GM12801 (cell line): ENCODE results near the gene RAF1.

Source experiments
- CTCF ChIP-seq: IDR thresholded peaks from one replicate; pipeline ENCODE4 v1.5.1; 2011; ENCODE audit warnings: control low read depth; ENCODE audit not compliant: insufficient read length; ENCODE audit errors: extremely low read depth

RAF1 gene

GRCh38 chr3:12643724-12644123, 20.2 kb downstream of the RAF1 start:
- TF ChIP-seq CTCF = no peak

DNA sequence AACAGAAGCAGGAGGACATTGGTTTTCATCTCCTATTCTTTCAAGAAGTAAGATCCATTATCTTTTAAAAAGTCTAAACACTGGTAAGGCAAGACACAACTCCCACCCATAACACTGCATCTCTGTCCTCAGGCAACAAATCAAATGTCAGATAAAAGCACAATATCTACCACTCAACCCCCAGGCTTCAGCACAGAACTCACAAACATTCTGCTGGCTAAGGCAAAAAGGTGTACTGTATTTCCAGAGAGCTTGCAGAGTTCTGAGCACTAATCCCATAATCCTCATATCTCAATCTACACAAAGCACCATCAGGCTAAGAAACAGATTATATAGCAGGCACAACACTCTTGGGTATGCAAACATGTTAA, 20.9 kb downstream of the RAF1 start:
- TF ChIP-seq CTCF = no peak

DNA sequence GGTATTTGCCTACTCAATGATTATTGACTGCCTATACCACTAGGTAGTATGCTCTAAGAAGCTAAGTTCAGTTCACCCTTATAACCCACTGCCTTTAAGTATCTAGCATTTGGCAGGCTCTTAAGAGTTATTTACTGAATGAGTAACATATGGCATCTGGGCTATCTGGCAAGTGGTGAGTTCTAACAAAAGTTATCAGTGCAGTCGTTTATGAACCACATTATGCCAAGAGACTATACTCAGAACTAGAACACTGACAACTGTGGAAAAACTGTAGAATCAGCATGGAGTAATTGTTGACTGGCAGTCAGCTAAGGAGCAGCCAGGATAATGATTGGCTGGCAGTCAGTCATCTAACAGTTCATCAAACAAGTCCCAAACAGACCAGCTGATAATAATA, 25.8 kb downstream of the RAF1 start:
- TF ChIP-seq CTCF = no peak

GRCh38 chr3:12633108-12633507, 30.8 kb downstream of the RAF1 start:
- TF ChIP-seq CTCF = no peak

GRCh38 chr3:12632523-12632922, 31.4 kb downstream of the RAF1 start:
- no peak for TF ChIP-seq CTCF

- TF ChIP-seq CTCF = no peak
Measured at GRCh38 chr3:12630292-12630691, 33.6 kb downstream of the RAF1 start.

GRCh38 chr3:12629560-12629959, 34.4 kb downstream of the RAF1 start:
- no peak for TF ChIP-seq CTCF

DNA sequence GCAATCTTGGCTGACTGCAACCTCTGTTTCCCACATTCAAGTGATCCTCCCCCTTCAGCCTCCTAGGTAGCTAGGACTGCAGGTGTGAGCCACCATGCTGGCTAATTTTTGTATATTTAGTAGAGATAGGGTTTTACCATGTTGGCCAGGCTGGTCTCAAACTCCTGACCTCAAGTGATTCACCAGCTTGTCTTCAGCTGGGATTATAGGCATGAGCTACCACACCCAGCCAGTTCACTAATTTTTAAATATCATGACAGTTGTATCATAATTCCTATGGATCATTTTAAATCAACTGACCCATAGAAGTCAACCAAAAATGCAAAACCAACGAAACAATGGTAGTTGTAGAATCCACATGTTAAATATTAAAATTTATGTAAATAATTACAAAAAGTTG, 35.1 kb downstream of the RAF1 start:
- TF ChIP-seq CTCF = no peak
